GM10266 (cell line): Measurements from ENCODE around the gene ARHGDIG.
"Not testable (repeated sequence)": the region's sequence is repeated elsewhere in the genome, so short reads cannot be mapped to it uniquely, and the experiment has no call there.

ENCODE experiments used
- DNase-seq: peaks from one replicate; pipeline ENCODE4 v3.0.0; 2012; ENCODE audit errors: extremely low spot score
- CTCF ChIP-seq: IDR thresholded peaks from 2 replicates; pipeline ENCODE4 v1.5.1; 2012; ENCODE audit warnings: mild to moderate bottlenecking, low read depth; ENCODE audit not compliant: control insufficient read depth, insufficient read depth; ENCODE audit errors: missing control alignments

Gene ARHGDIG

DNA sequence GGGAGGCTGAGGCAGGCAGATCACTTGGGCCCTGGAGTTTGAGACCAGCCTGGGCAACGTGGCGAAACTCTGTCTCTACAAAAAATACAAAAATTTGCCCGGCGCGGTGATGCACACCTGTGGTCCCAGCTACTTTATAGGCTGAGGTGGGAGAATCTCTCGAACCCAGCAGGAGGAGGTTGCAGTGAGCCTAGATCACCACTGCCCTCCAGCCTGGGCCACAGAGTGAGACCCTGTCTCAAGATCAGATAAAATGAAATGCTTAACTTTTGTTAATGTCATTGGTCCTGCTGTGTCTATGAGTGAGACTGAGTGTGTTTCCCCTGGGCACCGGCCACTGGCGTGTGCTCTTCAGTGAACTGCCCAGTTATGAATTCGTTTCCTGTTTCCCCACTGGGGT is 35.3 kb upstream of the ARHGDIG start:
- DNase-seq: no peak
- TF ChIP-seq CTCF: no peak

GRCh38 chr16:247027-247426 is 33.4 kb upstream of the ARHGDIG start:
- no peak for TF ChIP-seq CTCF

DNA sequence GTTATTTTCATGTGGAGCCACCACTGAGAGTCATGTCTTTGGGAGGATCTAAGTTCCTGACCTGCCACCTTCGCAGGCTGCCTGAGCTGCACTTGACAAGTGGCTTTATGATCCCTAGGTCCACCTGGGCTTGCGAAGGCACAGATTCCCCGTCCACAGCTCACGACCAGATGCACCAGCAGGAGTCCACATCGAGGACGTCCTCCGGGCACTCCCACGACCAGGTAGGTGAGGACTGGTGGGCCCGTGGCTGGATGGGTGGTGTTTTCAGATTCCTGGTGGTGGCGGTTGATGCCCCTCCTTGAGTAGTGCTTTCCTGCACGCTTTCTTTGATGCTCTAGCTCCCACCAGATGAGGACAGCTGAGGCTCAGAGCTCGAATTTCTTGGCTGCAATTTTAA is 31.0 kb upstream of the ARHGDIG start:
- no peak for DNase-seq
- TF ChIP-seq CTCF: no peak

More at GRCh38 chr16:247027-247426, 33.4 kb upstream of the ARHGDIG start:
- no peak for DNase-seq

DNA sequence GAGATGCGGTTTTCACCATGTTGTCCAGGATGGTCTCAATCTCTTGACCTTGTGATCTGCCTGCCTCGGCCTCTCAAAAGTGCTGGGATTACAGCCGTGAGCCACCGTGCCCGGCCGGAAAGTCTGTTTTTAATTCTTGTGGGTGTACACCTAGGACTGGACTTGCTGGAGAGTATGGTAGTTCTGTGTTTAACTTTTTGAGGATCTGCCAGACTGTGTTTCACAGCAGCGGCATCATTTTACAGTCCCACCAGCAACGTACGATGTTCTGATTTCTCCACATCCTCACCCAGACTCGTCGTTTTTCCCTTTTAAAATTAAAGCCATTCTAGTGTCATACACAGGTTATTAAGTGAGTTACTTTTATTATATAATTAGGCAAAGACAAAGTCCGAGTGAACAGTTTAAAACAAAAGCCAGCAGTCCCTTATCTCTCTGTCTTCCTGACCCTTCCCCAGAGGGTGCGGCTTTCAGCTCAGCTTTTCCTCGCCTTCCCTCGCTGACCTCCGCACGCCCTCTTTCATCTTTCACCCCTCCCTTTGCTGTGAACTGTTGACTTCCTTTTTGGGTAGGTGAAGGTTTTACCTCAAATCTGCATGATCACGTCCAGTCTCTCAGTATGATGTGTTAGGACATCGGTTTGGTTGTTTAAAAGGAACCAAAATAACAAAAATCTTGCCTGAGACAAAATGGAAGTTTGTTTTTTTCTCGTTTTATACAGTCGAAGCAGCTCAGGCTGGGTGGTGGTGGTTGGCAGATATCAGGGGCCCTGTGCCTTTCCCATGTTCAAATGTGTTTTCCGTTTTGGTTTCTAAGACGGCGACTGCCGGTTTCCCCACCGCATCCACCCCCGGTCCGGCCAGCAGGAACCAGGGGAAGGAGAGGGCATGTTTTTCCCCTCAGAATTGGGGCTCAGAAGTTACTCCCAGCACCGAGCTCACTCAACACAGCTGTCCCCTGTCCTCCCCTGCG is 27.7 kb upstream of the ARHGDIG start:
- TF ChIP-seq CTCF: no peak
- DNase-seq: peak; percentile 55

DNA sequence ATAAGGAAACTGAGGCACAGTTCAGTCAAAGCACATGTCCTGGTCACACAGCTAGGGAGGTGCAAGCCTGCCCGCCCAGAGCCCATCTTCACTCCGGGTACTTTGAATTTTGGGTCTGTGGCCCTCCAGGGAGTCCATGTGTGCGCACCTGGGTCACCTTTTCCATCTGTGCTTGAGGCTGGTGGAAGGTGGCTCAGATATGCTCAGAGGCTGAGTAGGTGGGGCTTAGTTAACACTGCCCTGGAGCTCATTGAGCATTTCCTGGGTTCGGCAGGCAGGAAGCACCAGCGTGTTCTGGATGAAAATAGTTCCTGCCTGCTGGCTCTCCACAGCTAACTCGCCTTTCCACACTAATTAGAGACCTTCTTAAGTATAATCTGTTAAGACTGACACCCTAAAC is 26.6 kb upstream of the ARHGDIG start:
- DNase-seq: no peak
- TF ChIP-seq CTCF: no peak

DNA sequence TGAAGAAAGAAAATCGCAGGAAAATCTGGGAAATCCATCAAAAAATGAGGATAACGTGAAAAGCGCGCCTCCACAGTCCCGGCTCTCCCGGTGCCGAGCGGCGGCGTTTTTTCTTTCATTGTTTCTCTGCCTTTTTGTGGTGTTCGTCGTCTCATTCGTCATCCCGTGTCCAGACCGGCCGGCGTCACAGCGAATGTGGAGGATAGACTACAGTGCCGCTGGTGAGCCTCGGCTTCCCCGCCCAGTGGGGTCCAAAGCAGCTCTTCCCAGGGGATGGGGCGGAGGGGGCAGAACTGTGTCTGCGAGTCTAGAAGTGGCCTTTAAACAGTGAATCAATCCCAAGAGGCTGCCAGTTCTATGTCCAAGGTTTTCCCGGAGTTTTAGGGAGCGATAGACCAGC is 25.9 kb upstream of the ARHGDIG start:
- DNase-seq: no peak
- no peak for TF ChIP-seq CTCF

DNA sequence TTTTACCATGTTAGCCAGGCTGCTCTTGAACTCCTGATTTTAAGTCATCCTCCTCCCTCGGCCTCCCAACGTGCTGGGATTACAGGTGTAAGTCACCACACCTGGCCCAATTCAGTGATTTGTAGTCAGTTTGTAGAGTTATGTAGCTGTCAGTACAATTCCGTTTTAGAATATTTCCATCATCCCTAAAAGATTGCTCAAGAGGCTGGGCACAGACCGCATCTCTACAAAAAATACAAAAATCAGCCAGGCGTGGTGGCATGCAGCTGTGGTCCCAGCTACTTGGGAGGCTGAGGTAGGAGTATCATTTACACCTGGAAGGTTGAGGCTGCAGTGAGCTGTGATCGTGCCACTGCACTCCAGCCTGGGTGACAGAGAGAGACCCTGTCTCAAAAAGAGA is 25.2 kb upstream of the ARHGDIG start:
- TF ChIP-seq CTCF: no peak
- DNase-seq: no peak

DNA sequence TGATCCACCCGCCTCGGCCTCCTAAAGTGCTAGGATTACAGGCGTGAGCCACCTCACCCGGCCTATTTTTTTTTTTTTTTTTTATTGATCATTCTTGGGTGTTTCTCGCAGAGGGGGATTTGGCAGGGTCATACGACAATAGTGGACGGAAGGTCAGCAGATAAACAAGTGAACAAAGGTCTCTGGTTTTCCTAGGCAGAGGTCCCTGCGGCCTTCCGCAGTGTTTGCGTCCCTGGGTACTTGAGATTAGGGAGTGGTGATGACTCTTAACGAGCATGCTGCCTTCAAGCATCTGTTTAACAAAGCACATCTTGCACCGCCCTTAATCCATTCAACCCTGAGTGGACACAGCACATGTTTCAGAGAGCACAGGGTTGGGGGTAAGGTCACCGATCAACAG is 22.3 kb upstream of the ARHGDIG start:
- DNase-seq: not testable (repeated sequence)
